Measurements from ENCODE around the gene GNA12. TPM values are rescaled to one million over a fixed set of nuclear protein-coding genes. Genes with fewer than 3 reads are reported as not detected.

The GNA12 gene
- total and polyA plus RNA-seq, 10 of the 15 experiments (the other 5 are each of a cell fraction or from before 2014, with no cell fraction given): 1.9 to 51.8 (median 12.6) TPM

DNA sequence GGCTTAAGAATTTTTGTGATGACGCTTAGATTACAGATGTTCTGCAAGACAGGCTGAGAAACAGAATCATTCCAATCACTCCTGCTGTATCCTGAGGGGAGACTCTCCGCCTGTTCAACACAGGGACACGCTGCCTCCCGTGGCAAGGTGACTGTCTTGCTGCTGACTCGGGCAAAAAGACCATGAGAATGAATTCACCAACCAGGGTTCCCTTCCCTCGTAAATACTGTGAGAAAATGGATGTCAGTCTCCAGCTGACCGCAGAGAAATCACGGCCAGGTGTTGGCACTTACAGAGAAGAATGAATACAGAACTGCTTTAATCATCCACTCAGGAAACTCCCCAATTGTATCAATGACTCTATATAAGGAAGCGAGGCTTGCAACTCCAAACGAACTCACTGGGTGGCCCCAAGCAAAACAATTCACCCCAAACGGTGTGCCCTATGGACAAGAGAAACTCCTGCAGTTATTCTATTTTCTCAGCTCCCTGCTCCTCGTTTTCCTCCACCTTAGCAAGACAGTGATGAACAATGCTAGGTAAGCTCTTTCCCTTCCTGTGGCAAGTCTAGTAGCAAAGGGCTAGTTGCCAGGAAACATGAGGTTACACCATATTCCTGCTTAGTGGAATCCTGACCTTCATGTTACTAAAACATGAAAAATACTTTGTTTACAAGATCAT is 22.8 kb downstream of the GNA12 start (continued):
- TF ChIP-seq, protein P1, sequence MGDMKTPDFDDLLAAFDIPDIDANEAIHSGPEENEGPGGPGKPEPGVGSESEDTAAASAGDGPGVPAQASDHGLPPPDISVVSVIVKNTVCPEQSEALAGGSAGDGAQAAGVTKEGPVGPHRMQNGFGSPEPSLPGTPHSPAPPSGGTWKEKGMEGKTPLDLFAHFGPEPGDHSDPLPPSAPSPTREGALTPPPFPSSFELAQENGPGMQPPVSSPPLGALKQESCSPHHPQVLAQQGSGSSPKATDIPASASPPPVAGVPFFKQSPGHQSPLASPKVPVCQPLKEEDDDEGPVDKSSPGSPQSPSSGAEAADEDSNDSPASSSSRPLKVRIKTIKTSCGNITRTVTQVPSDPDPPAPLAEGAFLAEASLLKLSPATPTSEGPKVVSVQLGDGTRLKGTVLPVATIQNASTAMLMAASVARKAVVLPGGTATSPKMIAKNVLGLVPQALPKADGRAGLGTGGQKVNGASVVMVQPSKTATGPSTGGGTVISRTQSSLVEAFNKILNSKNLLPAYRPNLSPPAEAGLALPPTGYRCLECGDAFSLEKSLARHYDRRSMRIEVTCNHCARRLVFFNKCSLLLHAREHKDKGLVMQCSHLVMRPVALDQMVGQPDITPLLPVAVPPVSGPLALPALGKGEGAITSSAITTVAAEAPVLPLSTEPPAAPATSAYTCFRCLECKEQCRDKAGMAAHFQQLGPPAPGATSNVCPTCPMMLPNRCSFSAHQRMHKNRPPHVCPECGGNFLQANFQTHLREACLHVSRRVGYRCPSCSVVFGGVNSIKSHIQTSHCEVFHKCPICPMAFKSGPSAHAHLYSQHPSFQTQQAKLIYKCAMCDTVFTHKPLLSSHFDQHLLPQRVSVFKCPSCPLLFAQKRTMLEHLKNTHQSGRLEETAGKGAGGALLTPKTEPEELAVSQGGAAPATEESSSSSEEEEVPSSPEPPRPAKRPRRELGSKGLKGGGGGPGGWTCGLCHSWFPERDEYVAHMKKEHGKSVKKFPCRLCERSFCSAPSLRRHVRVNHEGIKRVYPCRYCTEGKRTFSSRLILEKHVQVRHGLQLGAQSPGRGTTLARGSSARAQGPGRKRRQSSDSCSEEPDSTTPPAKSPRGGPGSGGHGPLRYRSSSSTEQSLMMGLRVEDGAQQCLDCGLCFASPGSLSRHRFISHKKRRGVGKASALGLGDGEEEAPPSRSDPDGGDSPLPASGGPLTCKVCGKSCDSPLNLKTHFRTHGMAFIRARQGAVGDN (IDR thresholded peaks at IDR 0.05): peak; percentile 39; the same call in 1 of the 2 replicates
- no peak for TF ChIP-seq SIX5 (IDR thresholded peaks at IDR 0.05; ENCODE audit: low read depth, low read length, severe bottlenecking)
- TF ChIP-seq, protein P2, sequence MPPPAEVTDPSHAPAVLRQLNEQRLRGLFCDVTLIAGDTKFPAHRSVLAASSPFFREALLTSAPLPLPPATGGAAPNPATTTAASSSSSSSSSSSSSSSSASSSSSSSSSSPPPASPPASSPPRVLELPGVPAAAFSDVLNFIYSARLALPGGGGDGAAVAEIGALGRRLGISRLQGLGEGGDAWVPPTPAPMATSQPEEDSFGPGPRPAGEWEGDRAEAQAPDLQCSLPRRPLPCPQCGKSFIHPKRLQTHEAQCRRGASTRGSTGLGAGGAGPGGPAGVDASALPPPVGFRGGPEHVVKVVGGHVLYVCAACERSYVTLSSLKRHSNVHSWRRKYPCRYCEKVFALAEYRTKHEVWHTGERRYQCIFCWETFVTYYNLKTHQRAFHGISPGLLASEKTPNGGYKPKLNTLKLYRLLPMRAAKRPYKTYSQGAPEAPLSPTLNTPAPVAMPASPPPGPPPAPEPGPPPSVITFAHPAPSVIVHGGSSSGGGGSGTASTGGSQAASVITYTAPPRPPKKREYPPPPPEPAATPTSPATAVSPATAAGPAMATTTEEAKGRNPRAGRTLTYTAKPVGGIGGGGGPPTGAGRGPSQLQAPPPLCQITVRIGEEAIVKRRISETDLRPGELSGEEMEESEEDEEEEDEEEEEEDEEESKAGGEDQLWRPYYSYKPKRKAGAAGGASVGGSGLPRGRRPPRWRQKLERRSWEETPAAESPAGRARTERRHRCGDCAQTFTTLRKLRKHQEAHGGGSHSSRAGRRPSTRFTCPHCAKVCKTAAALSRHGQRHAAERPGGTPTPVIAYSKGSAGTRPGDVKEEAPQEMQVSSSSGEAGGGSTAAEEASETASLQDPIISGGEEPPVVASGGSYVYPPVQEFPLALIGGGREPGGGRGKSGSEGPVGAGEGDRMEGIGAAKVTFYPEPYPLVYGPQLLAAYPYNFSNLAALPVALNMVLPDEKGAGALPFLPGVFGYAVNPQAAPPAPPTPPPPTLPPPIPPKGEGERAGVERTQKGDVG (CRISPR knock-in tag; IDR thresholded peaks at IDR 0.05): no peak
- 0 out of 2 replicates have a peak, but pooled peaks have one; percentile 38 for TF ChIP-seq NFIC (IDR thresholded peaks at IDR 0.05; ENCODE audit: low read depth, low read length)
- TF ChIP-seq DPF2 (IDR thresholded peaks at IDR 0.05): 0 out of 2 replicates have a peak, but pooled peaks have one; percentile 45
- no peak for TF ChIP-seq ASH2L (IDR thresholded peaks at IDR 0.05; ENCODE audit: borderline replicate concordance, low read depth)
- TF ChIP-seq, protein P3, sequence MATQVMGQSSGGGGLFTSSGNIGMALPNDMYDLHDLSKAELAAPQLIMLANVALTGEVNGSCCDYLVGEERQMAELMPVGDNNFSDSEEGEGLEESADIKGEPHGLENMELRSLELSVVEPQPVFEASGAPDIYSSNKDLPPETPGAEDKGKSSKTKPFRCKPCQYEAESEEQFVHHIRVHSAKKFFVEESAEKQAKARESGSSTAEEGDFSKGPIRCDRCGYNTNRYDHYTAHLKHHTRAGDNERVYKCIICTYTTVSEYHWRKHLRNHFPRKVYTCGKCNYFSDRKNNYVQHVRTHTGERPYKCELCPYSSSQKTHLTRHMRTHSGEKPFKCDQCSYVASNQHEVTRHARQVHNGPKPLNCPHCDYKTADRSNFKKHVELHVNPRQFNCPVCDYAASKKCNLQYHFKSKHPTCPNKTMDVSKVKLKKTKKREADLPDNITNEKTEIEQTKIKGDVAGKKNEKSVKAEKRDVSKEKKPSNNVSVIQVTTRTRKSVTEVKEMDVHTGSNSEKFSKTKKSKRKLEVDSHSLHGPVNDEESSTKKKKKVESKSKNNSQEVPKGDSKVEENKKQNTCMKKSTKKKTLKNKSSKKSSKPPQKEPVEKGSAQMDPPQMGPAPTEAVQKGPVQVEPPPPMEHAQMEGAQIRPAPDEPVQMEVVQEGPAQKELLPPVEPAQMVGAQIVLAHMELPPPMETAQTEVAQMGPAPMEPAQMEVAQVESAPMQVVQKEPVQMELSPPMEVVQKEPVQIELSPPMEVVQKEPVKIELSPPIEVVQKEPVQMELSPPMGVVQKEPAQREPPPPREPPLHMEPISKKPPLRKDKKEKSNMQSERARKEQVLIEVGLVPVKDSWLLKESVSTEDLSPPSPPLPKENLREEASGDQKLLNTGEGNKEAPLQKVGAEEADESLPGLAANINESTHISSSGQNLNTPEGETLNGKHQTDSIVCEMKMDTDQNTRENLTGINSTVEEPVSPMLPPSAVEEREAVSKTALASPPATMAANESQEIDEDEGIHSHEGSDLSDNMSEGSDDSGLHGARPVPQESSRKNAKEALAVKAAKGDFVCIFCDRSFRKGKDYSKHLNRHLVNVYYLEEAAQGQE (IDR thresholded peaks at IDR 0.05; ENCODE audit: low read depth, low read length): no peak
- no peak for TF ChIP-seq FOXK2 (IDR thresholded peaks at IDR 0.05)
- peak; percentile 20 to 39; a peak in 1 of 4 replicates for TF ChIP-seq BHLHE40 (IDR thresholded peaks at IDR 0.05; ENCODE audit: borderline replicate concordance in 1 of 2, low read depth in 2 of 2, low read length in 1 of 2)
- no peak for TF ChIP-seq HDGF (IDR thresholded peaks at IDR 0.05)
- TF ChIP-seq HDAC2 (IDR thresholded peaks at IDR 0.05): no peak
- TF ChIP-seq, protein P4, sequence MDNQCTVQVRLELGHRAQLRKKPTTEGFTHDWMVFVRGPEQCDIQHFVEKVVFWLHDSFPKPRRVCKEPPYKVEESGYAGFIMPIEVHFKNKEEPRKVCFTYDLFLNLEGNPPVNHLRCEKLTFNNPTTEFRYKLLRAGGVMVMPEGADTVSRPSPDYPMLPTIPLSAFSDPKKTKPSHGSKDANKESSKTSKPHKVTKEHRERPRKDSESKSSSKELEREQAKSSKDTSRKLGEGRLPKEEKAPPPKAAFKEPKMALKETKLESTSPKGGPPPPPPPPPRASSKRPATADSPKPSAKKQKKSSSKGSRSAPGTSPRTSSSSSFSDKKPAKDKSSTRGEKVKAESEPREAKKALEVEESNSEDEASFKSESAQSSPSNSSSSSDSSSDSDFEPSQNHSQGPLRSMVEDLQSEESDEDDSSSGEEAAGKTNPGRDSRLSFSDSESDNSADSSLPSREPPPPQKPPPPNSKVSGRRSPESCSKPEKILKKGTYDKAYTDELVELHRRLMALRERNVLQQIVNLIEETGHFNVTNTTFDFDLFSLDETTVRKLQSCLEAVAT (IDR thresholded peaks at IDR 0.05): 0 out of 2 replicates have a peak, but pooled peaks have one; percentile 63
- TF ChIP-seq WRNIP1 (IDR thresholded peaks at IDR 0.05; ENCODE audit: borderline replicate concordance, low read depth, low read length): no peak
- TF ChIP-seq ZNF274 (IDR thresholded peaks at IDR 0.05; ENCODE audit: insufficient read depth, insufficient read length): no peak
- peak; percentile 85; the same call in 1 of the 2 replicates for TF ChIP-seq RCOR1 (conservative IDR thresholded peaks at IDR 0.05; ENCODE audit: low read depth, low read length)
- no peak for TF ChIP-seq RB1 (IDR thresholded peaks at IDR 0.05; ENCODE audit: borderline replicate concordance)
- no peak for TF ChIP-seq NBN (IDR thresholded peaks at IDR 0.05)
- no peak for TF ChIP-seq MEF2A (IDR thresholded peaks at IDR 0.05; ENCODE audit: insufficient read depth, low read depth, low read length)
